Esophagus muscularis mucosa (tissue), 3 donors: ENCODE results near the gene TRIM25.

Experiments used
- POLR2A ChIP-seq: fragments of 450-650 bp; IDR thresholded peaks from one replicate; pipeline ENCODE4 v1.6.1; 2017; ENCODE audit warnings: antibody characterized with exemption, moderate library complexity, mild to moderate bottlenecking, low read depth
- POLR2AphosphoS5 ChIP-seq, 2 donors: sonication (generic); formaldehyde crosslinking; IDR thresholded peaks; one replicate each; pipeline ENCODE4 v1.6.1; 2017; ENCODE audit warnings: antibody characterized with exemption in 2 of 2
- TF ChIP-seq, protein P1 (sequence below), 3 experiments: fragments of 200-600 bp in 2 of 3; fragments of 450-650 bp in 1 of 3; sonication (generic) in 2 of 3; IDR thresholded peaks; one replicate each; pipeline ENCODE4 v1.5.1; 2017 to 2019; ENCODE audit warnings: antibody characterized with exemption in 3 of 3, mild to moderate bottlenecking in 2 of 3, moderate library complexity in 1 of 3

DNA sequence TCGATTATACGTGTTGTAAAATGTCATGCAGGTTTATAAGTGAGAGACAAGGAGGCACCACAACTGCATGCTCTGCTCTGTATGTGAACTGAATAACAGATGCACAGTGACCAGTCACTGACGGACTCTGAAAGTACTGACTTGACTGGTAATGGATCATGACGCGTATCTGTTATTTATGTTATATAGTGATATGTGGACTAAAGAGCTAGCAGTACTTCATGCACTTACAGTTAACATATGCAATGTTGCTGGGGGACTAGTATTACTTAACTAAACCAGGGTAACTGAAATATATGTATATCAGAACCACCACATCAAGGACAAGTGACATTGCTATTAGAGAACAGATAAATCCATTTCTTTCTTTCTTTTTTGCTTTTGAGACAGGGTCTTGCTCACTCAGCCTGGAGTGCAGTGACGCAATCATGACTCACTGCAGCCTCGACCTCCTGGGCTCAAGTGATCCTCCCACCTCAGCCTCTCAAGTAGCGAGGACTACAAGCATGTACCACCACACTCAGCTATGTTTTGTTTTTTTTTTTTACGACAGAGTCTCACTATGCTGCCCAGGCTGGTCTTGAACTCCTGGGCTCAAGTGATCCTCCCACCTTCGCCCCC, 29.8 kb upstream of the TRIM25 start:
- TF ChIP-seq, protein P1, sequence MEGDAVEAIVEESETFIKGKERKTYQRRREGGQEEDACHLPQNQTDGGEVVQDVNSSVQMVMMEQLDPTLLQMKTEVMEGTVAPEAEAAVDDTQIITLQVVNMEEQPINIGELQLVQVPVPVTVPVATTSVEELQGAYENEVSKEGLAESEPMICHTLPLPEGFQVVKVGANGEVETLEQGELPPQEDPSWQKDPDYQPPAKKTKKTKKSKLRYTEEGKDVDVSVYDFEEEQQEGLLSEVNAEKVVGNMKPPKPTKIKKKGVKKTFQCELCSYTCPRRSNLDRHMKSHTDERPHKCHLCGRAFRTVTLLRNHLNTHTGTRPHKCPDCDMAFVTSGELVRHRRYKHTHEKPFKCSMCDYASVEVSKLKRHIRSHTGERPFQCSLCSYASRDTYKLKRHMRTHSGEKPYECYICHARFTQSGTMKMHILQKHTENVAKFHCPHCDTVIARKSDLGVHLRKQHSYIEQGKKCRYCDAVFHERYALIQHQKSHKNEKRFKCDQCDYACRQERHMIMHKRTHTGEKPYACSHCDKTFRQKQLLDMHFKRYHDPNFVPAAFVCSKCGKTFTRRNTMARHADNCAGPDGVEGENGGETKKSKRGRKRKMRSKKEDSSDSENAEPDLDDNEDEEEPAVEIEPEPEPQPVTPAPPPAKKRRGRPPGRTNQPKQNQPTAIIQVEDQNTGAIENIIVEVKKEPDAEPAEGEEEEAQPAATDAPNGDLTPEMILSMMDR (IDR thresholded peaks at IDR 0.05): no peak
- TF ChIP-seq POLR2A (no peak), POLR2AphosphoS5 (IDR thresholded peaks at IDR 0.05) (no peak)
